Testis (tissue), 3 donors: ENCODE results near the gene ADAMTS19. TPM values are rescaled to one million over a fixed set of nuclear protein-coding genes. Genes with fewer than 3 reads are reported as not detected.
"Not testable (repeated sequence)": the region's sequence is repeated elsewhere in the genome, so short reads cannot be mapped to it uniquely, and the experiment has no call there.

Experiments used
- DNase-seq: peaks from one replicate; pipeline ENCODE4 v3.0.0-alpha.2; 2019
- H3K27ac ChIP-seq, 2 donors: fragments of 200-600 bp; sonication (generic); one replicate each; pipeline ENCODE4 v1.5.1; 2019
- H3K27me3 ChIP-seq: fragments of 200-600 bp; sonication (generic); one replicate; pipeline ENCODE4 v1.5.1; 2019
- H3K36me3 ChIP-seq: fragments of 200-600 bp; sonication (generic); one replicate; pipeline ENCODE4 v1.5.1; 2017; ENCODE audit warnings: low read depth; ENCODE audit errors: missing control alignments
- H3K4me1 ChIP-seq: fragments of 200-600 bp; sonication (generic); one replicate; pipeline ENCODE4 v1.5.1; 2019
- H3K4me3 ChIP-seq, 2 donors: fragments of 200-600 bp; sonication (generic); one replicate each; pipeline ENCODE4 v1.5.1; 2017 to 2019
- H3K9me3 ChIP-seq: fragments of 200-600 bp; sonication (generic); one replicate; pipeline ENCODE4 v1.5.1; 2017
- POLR2A ChIP-seq: fragments of 450-650 bp; IDR thresholded peaks from one replicate; pipeline ENCODE4 v1.6.1; 2017; ENCODE audit warnings: antibody characterized with exemption, mild to moderate bottlenecking, moderate library complexity
- WGBS, 2 donors: methylation state at CpG; one replicate each; pipeline ENCODE4 v1.1.5; 2018; 5-methylcytosine and 5-hydroxymethylcytosine counted together
- intact Hi-C: fragments of 100-400 bp; cut with DNase I; formaldehyde crosslinking; loops from one replicate; pipeline ENCODE4 v1.15.1; 2023; ENCODE audit warnings: low total_unique reads
- polyA plus RNA-seq: library from polyadenylated mRNA; stranded (reverse); fragments of 350-450 nt; fragmentation: Illumina TruSeq; extraction: RNeasy Lipid Tissue Mini Kit (QIAGEN cat#74804); gene quantifications from one replicate; pipeline ENCODE4 v1.2.3, GENCODE V29; 2014; ENCODE audit warnings: low read depth, low replicate concordance; ENCODE audit not compliant: insufficient read depth
- total RNA-seq, 2 donors: library from RNA; depleted of rRNA; stranded (reverse); fragments of >200 nt; gene quantifications; one replicate each; pipeline ENCODE4 v1.2.3, GENCODE V29; 2016
- TF ChIP-seq, protein P1 (sequence below), 3 experiments: fragments of 450-650 bp in 2 of 3; fragments of 200-600 bp in 1 of 3; sonication (generic) in 1 of 3; IDR thresholded peaks; one replicate each; pipeline ENCODE4 v1.5.1; 2016 to 2019; ENCODE audit warnings: antibody characterized with exemption in 3 of 3, mild to moderate bottlenecking in 2 of 3, moderate library complexity in 1 of 3

Gene ADAMTS19
- total and polyA plus RNA-seq, 3 donors from 2014 or later: 0.90 to 4.6 (median 2.6) TPM

DNA sequence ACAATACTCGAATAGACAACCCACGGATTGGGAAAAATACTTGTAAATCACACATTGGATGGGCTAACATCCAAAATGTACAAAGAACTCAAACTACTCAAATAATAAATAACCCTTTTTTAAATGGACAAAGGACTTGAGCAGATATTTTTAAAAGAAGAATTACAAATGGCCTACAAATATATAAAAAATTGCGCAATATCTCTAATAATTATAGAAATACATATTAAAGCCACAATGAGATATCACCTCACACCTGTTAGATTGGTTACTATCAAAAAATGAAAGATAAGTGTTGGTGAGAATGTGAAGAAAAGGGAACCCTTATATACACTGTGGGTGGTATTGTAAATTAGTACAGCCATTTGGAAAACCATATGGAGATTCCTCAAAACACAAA is 40.8 kb upstream of the ADAMTS19 start:
- no peak for DNase-seq
- WGBS, 2 donors: 82 to 84% methylated on average over 3 of the region's 3 CpGs
- no peaks in the 10 kb centered on the region for H3K4me1 ChIP-seq
- no peak overlapping the region for H3K27ac ChIP-seq
- H3K4me3 ChIP-seq: no peak overlapping the region
- intact Hi-C loops: no loop called here
- H3K36me3 ChIP-seq: no peaks in the 10 kb centered on the region
- no peak for TF ChIP-seq POLR2A
- TF ChIP-seq, protein P1, sequence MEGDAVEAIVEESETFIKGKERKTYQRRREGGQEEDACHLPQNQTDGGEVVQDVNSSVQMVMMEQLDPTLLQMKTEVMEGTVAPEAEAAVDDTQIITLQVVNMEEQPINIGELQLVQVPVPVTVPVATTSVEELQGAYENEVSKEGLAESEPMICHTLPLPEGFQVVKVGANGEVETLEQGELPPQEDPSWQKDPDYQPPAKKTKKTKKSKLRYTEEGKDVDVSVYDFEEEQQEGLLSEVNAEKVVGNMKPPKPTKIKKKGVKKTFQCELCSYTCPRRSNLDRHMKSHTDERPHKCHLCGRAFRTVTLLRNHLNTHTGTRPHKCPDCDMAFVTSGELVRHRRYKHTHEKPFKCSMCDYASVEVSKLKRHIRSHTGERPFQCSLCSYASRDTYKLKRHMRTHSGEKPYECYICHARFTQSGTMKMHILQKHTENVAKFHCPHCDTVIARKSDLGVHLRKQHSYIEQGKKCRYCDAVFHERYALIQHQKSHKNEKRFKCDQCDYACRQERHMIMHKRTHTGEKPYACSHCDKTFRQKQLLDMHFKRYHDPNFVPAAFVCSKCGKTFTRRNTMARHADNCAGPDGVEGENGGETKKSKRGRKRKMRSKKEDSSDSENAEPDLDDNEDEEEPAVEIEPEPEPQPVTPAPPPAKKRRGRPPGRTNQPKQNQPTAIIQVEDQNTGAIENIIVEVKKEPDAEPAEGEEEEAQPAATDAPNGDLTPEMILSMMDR (IDR thresholded peaks at IDR 0.05): no peak
- no peaks in the 10 kb centered on the region for H3K27me3 ChIP-seq
- H3K9me3 ChIP-seq: no peaks in the 10 kb centered on the region

DNA sequence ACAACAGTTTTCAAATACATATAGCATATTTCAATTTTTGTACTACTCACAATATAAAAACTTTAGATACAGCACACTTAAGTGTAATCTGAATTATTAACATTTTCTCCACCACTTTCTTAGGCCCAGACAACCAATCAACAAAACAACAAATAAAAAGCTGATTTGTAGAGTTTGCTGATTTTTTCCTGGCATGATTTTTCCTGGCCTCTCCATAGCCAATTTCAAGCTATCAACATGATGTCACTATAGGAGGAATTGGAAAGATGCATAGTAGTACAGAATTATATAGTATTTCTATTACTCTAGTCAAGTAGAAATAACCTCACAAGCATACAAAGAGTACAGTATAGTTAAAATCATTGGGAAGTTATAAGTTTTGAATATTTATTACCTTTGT is 35.1 kb upstream of the ADAMTS19 start:
- Histone ChIP-seq H3K36me3 (no peaks in the 10 kb centered on the region), H3K27me3 (no peaks in the 10 kb centered on the region), H3K4me3 (no peak overlapping the region), H3K9me3 (no peaks in the 10 kb centered on the region), H3K4me1 (no peaks in the 10 kb centered on the region), H3K27ac (no peak overlapping the region)
- no peak for TF ChIP-seq POLR2A
- TF ChIP-seq, protein P1 (IDR thresholded peaks at IDR 0.05): no peak
- intact Hi-C loops: no loop called here
- no peak for DNase-seq

DNA sequence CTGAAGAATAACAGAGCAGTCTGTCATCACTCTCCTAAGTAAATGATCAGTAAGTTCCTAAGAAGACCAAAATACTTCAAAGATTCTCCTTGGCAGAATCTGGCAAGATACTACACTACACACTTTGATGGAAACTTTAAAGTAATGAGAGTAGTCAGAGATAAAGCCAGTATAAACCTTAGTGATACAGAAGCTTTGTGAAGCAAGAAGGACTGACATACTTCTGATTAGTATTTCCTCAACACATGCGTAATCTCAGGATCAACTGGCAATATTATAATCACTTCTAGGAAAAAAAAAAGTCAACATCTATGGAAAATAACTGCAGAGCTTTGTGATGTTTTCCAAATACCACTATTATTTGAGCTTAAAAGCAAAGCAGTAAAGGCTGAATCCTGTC is 34.0 kb upstream of the ADAMTS19 start:
- no peak overlapping the region for H3K27ac ChIP-seq
- no peaks in the 10 kb centered on the region for H3K4me1 ChIP-seq
- 93 to 96% methylated on average over 1 of the region's 1 CpG for WGBS, 2 donors
- no peaks in the 10 kb centered on the region for H3K27me3 ChIP-seq
- DNase-seq: no peak
- H3K4me3 ChIP-seq: no peak overlapping the region
- intact Hi-C loops: no loop called here
- no peak for TF ChIP-seq POLR2A
- TF ChIP-seq, protein P1 (IDR thresholded peaks at IDR 0.05): no peak
- H3K36me3 ChIP-seq: no peaks in the 10 kb centered on the region
- no peaks in the 10 kb centered on the region for H3K9me3 ChIP-seq

DNA sequence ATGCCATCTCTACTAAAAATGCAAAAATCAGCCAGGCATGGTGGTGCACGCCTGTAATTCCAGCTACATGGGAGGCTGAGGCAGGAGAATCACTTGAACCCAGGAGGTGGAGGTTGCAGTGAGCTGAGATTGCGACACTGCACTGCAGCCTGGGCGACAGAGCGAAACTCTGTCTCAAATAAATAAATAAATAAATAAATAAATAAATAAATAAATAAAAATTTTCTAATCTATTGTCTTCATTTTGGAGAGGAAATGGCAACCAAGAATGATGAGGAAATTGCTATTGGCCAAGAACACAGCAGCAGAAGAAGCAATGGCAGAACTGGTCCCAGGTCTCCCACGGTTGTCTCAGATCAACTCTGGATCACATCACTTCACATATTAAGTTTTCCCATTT is 31.5 kb upstream of the ADAMTS19 start:
- H3K27me3 ChIP-seq, H3K9me3 ChIP-seq, H3K36me3 ChIP-seq, intact Hi-C loops, H3K27ac ChIP-seq, H3K4me3 ChIP-seq, DNase-seq, H3K4me1 ChIP-seq: not testable (repeated sequence)
- WGBS, 2 donors: 94 to 95% methylated on average over 5 of the region's 5 CpGs

DNA sequence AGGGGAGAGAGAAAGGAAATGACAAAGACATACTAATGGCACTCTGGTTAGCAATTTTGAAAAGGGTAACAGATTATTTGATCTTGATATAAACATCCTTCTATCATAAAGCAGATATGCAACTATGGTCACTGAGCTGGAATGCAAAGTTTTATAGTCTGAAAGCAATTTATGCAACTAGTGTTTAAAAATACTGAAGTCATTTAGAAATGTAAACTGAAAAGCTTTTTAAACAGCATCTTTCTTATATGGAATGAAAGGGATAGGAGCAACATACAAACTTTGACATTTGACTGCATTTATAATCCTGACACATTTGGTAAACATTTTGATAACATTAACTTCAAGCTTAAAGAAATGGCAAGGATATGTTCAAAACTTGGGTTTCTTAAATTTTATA is 28.7 kb upstream of the ADAMTS19 start:
- no peaks in the 10 kb centered on the region for H3K9me3 ChIP-seq
- TF ChIP-seq POLR2A: no peak
- TF ChIP-seq, protein P1 (IDR thresholded peaks at IDR 0.05): no peak
- no peak overlapping the region for H3K4me3 ChIP-seq
- no peaks in the 10 kb centered on the region for H3K27me3 ChIP-seq
- DNase-seq: no peak
- H3K36me3 ChIP-seq: no peaks in the 10 kb centered on the region
- no peak overlapping the region for H3K27ac ChIP-seq
- no peaks in the 10 kb centered on the region for H3K4me1 ChIP-seq
- intact Hi-C loops: no loop called here
